ENCODE data around the gene FBXW7. TPM values are rescaled to one million over a fixed set of nuclear protein-coding genes. Genes with fewer than 3 reads are reported as not detected.

The FBXW7 gene
- total and polyA plus RNA-seq, 2 of the 8 experiments (the other 6 are each of a cell fraction or from before 2014, with no cell fraction given), result 6.0 to 26.7 TPM

- TF ChIP-seq CHD7 (IDR thresholded peaks at IDR 0.05; ENCODE audit: insufficient replicate concordance, low read length), result no peak
Observed at GRCh38 chr4:152529880-152530279, 6.0 kb downstream of the FBXW7 start (continued).
